ENCODE results near the gene DBNDD2.

Gene DBNDD2

DNA sequence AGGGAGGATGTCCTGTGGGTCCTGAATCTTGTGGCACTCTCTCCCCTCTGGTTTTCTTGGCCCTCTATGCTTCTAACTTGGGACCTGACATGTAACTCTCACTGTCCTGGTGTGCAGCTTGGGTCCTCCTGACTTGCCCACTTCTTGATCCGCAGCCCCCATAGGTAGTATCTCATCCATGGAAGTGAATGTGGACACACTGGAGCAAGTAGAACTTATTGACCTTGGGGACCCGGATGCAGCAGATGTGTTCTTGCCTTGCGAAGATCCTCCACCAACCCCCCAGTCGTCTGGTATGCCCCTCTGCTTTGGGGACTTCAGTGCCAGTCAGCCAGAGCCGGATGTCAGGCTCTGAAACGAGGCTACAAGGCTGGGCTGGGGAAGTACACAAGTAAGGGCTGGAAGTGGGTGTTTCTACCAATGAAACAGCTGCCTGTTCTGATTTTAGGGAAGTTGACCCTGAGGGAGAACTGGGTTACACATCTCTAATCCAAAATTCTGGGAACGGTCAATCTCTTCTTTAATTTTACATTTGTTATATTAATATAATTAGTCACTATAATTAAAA, 641 bp downstream of the DBNDD2 start (continued):
- TF ChIP-seq, protein P1, sequence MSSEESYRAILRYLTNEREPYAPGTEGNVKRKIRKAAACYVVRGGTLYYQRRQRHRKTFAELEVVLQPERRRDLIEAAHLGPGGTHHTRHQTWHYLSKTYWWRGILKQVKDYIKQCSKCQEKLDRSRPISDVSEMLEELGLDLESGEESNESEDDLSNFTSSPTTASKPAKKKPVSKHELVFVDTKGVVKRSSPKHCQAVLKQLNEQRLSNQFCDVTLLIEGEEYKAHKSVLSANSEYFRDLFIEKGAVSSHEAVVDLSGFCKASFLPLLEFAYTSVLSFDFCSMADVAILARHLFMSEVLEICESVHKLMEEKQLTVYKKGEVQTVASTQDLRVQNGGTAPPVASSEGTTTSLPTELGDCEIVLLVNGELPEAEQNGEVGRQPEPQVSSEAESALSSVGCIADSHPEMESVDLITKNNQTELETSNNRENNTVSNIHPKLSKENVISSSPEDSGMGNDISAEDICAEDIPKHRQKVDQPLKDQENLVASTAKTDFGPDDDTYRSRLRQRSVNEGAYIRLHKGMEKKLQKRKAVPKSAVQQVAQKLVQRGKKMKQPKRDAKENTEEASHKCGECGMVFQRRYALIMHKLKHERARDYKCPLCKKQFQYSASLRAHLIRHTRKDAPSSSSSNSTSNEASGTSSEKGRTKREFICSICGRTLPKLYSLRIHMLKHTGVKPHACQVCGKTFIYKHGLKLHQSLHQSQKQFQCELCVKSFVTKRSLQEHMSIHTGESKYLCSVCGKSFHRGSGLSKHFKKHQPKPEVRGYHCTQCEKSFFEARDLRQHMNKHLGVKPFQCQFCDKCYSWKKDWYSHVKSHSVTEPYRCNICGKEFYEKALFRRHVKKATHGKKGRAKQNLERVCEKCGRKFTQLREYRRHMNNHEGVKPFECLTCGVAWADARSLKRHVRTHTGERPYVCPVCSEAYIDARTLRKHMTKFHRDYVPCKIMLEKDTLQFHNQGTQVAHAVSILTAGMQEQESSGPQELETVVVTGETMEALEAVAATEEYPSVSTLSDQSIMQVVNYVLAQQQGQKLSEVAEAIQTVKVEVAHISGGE (tag by site-specific recombination; conservative IDR thresholded peaks at IDR 0.05; ENCODE audit: low read depth), result no peak
- TF ChIP-seq ZNF362 (tag by site-specific recombination; IDR thresholded peaks at IDR 0.05) (no peak), HOXC10 (CRISPR knock-in tag; IDR thresholded peaks at IDR 0.05) (no peak)

DNA sequence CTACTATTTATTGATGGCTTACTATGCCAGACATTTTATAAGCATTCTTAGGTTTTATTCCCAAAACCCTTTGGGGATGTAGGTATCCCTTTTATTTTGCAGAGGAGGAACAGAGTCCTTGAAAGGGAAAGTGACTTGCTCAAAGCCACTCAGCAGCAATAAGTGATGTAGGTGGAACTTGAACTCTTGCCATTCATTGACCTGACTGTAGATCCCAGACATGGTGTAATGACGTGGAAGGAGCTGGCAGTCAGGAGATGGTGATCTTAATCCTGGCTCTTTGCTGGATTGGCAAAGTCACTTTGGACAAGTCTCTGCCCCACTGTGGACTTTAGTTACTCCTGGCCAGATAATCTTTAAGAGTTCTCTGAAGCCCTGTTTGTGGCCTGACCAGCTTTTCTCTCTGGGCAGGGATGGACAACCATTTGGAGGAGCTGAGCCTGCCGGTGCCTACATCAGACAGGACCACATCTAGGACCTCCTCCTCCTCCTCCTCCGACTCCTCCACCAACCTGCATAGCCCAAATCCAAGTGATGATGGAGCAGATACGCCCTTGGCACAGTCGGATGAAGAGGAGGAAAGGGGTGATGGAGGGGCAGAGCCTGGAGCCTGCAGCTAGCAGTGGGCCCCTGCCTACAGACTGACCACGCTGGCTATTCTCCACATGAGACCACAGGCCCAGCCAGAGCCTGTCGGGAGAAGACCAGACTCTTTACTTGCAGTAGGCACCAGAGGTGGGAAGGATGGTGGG, 1.6 kb downstream of the DBNDD2 start:
- Histone ChIP-seq H3K9me3 (ENCODE audit: control insufficient read depth, insufficient read depth, low read depth, low read length) (no peaks in the 10 kb centered on the region), H3K36me3 (ENCODE audit: control insufficient read depth in 2 of 2, insufficient read depth in 1 of 2, low read length in 2 of 2) (peaks cover 0 to 28% of the 10 kb centered on the region in 2 experiments; a peak in 2 of 3 replicates), H3K27ac (ENCODE audit: extremely low read depth, low read depth, low read length) (no peak overlapping the region), H3K4me1 (ENCODE audit: control insufficient read depth, insufficient read depth, low read length) (peaks cover 10% of the 10 kb centered on the region), H3K4me3 (ENCODE audit: low read depth, low read length) (no peak overlapping the region)
- ChIA-PET POLR2A (interaction anchor here (0.6 kb wide), 2 partner anchors 23 to 47 kb away, joined by 3 to 6 read pairs; partner anchors contain the start of gene SYS1), CTCF (interaction anchor here (1.2 to 1.5 kb wide), 2 partner anchors 36 to 89 kb away, joined by 4 to 8 read pairs; no protein-coding TSS in a partner anchor)
- peak; percentile 72 for TF ChIP-seq EGR2 (tag by site-specific recombination; IDR thresholded peaks at IDR 0.05; ENCODE audit: low read depth)
- no peak for TF ChIP-seq ZNF404 (tag by site-specific recombination; IDR thresholded peaks at IDR 0.05)

DNA sequence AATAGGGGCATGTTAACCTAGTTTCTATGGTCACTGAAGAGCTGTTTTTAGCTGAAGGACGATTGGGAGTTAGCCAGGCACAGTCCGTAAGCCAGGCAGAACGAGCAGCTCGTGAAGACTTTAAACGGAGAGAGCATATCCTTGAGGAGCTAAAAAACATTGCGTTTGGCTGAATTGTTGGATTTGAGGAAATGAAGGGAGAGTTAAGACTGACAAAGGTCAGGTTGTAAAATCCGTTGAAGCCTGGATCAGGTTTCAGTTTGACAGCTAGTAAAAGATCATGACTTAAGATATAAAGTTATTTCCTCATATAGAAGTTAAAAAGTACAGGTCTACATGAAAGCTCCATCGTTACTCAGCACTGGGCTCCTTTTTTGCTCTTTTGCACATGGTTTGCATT, 2.8 kb downstream of the DBNDD2 start:
- H3K4me1 ChIP-seq (ENCODE audit: control insufficient read depth, insufficient read depth, low read length), result peaks cover 10% of the 10 kb centered on the region
- TF ChIP-seq, protein P2, sequence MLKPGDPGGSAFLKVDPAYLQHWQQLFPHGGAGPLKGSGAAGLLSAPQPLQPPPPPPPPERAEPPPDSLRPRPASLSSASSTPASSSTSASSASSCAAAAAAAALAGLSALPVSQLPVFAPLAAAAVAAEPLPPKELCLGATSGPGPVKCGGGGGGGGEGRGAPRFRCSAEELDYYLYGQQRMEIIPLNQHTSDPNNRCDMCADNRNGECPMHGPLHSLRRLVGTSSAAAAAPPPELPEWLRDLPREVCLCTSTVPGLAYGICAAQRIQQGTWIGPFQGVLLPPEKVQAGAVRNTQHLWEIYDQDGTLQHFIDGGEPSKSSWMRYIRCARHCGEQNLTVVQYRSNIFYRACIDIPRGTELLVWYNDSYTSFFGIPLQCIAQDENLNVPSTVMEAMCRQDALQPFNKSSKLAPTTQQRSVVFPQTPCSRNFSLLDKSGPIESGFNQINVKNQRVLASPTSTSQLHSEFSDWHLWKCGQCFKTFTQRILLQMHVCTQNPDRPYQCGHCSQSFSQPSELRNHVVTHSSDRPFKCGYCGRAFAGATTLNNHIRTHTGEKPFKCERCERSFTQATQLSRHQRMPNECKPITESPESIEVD (tag by site-specific recombination; IDR thresholded peaks at IDR 0.05), result peak; percentile 48
- TF ChIP-seq, protein P3, sequence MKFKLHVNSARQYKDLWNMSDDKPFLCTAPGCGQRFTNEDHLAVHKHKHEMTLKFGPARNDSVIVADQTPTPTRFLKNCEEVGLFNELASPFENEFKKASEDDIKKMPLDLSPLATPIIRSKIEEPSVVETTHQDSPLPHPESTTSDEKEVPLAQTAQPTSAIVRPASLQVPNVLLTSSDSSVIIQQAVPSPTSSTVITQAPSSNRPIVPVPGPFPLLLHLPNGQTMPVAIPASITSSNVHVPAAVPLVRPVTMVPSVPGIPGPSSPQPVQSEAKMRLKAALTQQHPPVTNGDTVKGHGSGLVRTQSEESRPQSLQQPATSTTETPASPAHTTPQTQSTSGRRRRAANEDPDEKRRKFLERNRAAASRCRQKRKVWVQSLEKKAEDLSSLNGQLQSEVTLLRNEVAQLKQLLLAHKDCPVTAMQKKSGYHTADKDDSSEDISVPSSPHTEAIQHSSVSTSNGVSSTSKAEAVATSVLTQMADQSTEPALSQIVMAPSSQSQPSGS (tag by site-specific recombination; IDR thresholded peaks at IDR 0.05; ENCODE audit: low read depth), result no peak
- ChIA-PET CTCF (interaction anchor here (0.6 to 1.5 kb wide), 5 partner anchors 37 to 91 kb away, joined by 3 to 8 read pairs (median 4); no protein-coding TSS in a partner anchor), POLR2A (no interaction called here)
- H3K4me3 ChIP-seq (ENCODE audit: low read depth, low read length), result no peak overlapping the region
- no peaks in the 10 kb centered on the region for H3K9me3 ChIP-seq (ENCODE audit: control insufficient read depth, insufficient read depth, low read depth, low read length)
- peaks cover 0 to 28% of the 10 kb centered on the region in 2 experiments; a peak in 2 of 3 replicates for H3K36me3 ChIP-seq (ENCODE audit: control insufficient read depth in 2 of 2, insufficient read depth in 1 of 2, low read length in 2 of 2)
- H3K27ac ChIP-seq (ENCODE audit: extremely low read depth, low read depth, low read length), result no peak overlapping the region

DNA sequence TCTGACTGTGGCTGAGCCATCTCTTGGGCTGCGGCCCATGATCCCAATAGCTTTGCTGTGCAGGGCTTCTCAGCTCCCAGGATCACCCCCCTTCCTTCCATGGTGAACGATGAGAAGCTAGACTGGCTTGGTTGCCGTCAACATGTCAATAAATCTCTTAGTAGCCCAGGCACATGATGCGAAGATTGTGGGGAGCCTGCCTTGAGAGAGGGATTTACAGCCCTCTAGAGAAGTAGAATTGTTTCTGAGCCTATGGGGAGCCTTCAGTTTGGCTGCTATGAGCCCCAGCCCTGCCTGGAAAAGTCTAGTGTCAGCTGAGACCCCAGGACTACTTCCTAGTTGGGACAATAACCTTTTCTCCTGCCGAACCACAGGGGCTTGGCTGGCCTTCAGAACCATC, 4.6 kb downstream of the DBNDD2 start:
- H3K9me3 ChIP-seq (ENCODE audit: control insufficient read depth, insufficient read depth, low read depth, low read length), result no peaks in the 10 kb centered on the region
- H3K4me1 ChIP-seq (ENCODE audit: control insufficient read depth, insufficient read depth, low read length), result peaks cover 7% of the 10 kb centered on the region
- TF ChIP-seq ZIC2 (tag by site-specific recombination; IDR thresholded peaks at IDR 0.05), result peak; percentile 71
- TF ChIP-seq, protein P4, sequence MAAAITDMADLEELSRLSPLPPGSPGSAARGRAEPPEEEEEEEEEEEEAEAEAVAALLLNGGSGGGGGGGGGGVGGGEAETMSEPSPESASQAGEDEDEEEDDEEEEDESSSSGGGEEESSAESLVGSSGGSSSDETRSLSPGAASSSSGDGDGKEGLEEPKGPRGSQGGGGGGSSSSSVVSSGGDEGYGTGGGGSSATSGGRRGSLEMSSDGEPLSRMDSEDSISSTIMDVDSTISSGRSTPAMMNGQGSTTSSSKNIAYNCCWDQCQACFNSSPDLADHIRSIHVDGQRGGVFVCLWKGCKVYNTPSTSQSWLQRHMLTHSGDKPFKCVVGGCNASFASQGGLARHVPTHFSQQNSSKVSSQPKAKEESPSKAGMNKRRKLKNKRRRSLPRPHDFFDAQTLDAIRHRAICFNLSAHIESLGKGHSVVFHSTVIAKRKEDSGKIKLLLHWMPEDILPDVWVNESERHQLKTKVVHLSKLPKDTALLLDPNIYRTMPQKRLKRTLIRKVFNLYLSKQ (tag by site-specific recombination; IDR thresholded peaks at IDR 0.05; ENCODE audit: borderline replicate concordance), result no peak
- ChIA-PET POLR2A (interaction anchor here (0.9 to 2.1 kb wide), 2 partner anchors 8 to 50 kb away, joined by 6 to 7 read pairs; partner anchors contain the start of gene SYS1), CTCF (interaction anchor here (0.5 to 2.2 kb wide), 7 partner anchors 20 to 52 kb away, joined by 3 to 9 read pairs (median 5); no protein-coding TSS in a partner anchor)
- no peak overlapping the region for H3K27ac ChIP-seq (ENCODE audit: extremely low read depth, low read depth, low read length)
- no peak overlapping the region for H3K4me3 ChIP-seq (ENCODE audit: low read depth, low read length)
- H3K36me3 ChIP-seq (ENCODE audit: control insufficient read depth in 2 of 2, insufficient read depth in 1 of 2, low read length in 2 of 2), result peaks cover 0 to 28% of the 10 kb centered on the region in 2 experiments; a peak in 2 of 3 replicates

Measured in HEK293 (cell line).